ENCODE measurements around the gene MYBPHL. TPM values are rescaled to one million over a fixed set of nuclear protein-coding genes. Genes with fewer than 3 reads are reported as not detected.

MYBPHL gene
- total and polyA plus RNA-seq, 2 of the 13 experiments (the other 11 are each of a cell fraction or from before 2014, with no cell fraction given), result 3.7 to 3.8 TPM

GRCh38 chr1:109277434-109278204, 29.2 kb downstream of the MYBPHL start (continued):
- 0 out of 2 replicates have a peak, but pooled peaks have one; percentile 53 for TF ChIP-seq SP5 (CRISPR knock-in tag; IDR thresholded peaks at IDR 0.05; ENCODE audit: borderline replicate concordance, low read depth)
- no peak for TF ChIP-seq NFYC (CRISPR knock-in tag; IDR thresholded peaks at IDR 0.05)
- peak; percentile 72; the same call in 1 of the 2 replicates for TF ChIP-seq ZBTB4 (CRISPR knock-in tag; IDR thresholded peaks at IDR 0.05; ENCODE audit: borderline replicate concordance)
- TF ChIP-seq ZNF552 (CRISPR knock-in tag; IDR thresholded peaks at IDR 0.05; ENCODE audit: borderline replicate concordance), result no peak
- TF ChIP-seq ZNF747 (CRISPR knock-in tag; IDR thresholded peaks at IDR 0.05; ENCODE audit: borderline replicate concordance), result peak; percentile 85; the same call in 1 of the 2 replicates
- peak; percentile 54 for TF ChIP-seq KDM5B (CRISPR knock-in tag; IDR thresholded peaks at IDR 0.05; ENCODE audit: borderline replicate concordance)
- TF ChIP-seq ZNF275 (CRISPR knock-in tag; IDR thresholded peaks at IDR 0.05; ENCODE audit: borderline replicate concordance), result no peak
- TF ChIP-seq RELA (CRISPR knock-in tag; IDR thresholded peaks at IDR 0.05), result 0 out of 2 replicates have a peak, but pooled peaks have one; percentile 30
- no peak for TF ChIP-seq SOX13 (IDR thresholded peaks at IDR 0.05)
- peak in 1 of 2 experiments; percentile 70; a peak in 2 of 4 replicates for TF ChIP-seq SOX13 (CRISPR knock-in tag; conservative IDR thresholded peaks at IDR 0.05 in 1 of 2, IDR thresholded peaks at IDR 0.05 in 1 of 2)
- TF ChIP-seq SIX4 (CRISPR knock-in tag; IDR thresholded peaks at IDR 0.05), result peak; percentile 46; the same call in 1 of the 2 replicates
- peak; percentile 38; the same call in 1 of the 2 replicates for TF ChIP-seq ZNF143 (CRISPR knock-in tag; IDR thresholded peaks at IDR 0.05)
- TF ChIP-seq ETS1 (CRISPR knock-in tag; IDR thresholded peaks at IDR 0.05), result no peak
- peak; percentile 89 for TF ChIP-seq ZNF792 (CRISPR knock-in tag; IDR thresholded peaks at IDR 0.05)
- peak; percentile 28; the same call in 1 of the 2 replicates for TF ChIP-seq BCL6 (CRISPR knock-in tag; IDR thresholded peaks at IDR 0.05)
- peak; percentile 69 for TF ChIP-seq ZEB1 (IDR thresholded peaks at IDR 0.05; ENCODE audit: insufficient replicate concordance, low read depth)
- peak; percentile 82 for TF ChIP-seq ZFP91 (CRISPR knock-in tag; IDR thresholded peaks at IDR 0.05; ENCODE audit: borderline replicate concordance)
- TF ChIP-seq AGO2 (optimal IDR thresholded peaks at IDR 0.05; ENCODE audit: low read depth, low read length), result peak; percentile 26
- TF ChIP-seq ZBTB43 (CRISPR knock-in tag; conservative IDR thresholded peaks at IDR 0.05), result 0 out of 2 replicates have a peak, but pooled peaks have one; percentile 38
- peak; percentile 58; the same call in 1 of the 2 replicates for TF ChIP-seq PITX1 (CRISPR knock-in tag; IDR thresholded peaks at IDR 0.05)
